HCT116 (cell line): ENCODE data around the gene LRRC7. TPM values are rescaled to one million over a fixed set of nuclear protein-coding genes. Genes with fewer than 3 reads are reported as not detected.

Source experiments
- ATAC-seq: fragments of 200-7000 bp; cut with Tn5 transposase; 2 replicates; pipeline ENCODE4 v1.9.1; 2020; ENCODE audit warnings: mild to moderate bottlenecking, moderate library complexity
- BruUV-seq: library from RNA; stranded (reverse); fragments of 400-500 nt; replicated peaks from 2 replicates; lab custom pipeline; 2021; lab: Mats Ljungman, UMichigan
- CTCF ChIA-PET: fragments of 300-600 bp; sonication (Branson Sonifier 250); formaldehyde crosslinking; loops from one replicate; lab custom pipeline; 2021; ENCODE audit warnings: antibody characterized with exemption; lab: Charles Lee
- POLR2A ChIA-PET: fragments of 300-600, 350-600 bp; sonication (Branson Sonifier 250); formaldehyde crosslinking; loops from one replicate; lab custom pipeline; 2021; ENCODE audit warnings: antibody characterized with exemption; lab: Charles Lee
- RAD21 ChIA-PET, 2 experiments: fragments of 300-600 bp; sonication (Branson Sonifier 250); formaldehyde crosslinking; loops; one replicate each; lab custom pipeline; 2023; ENCODE audit warnings: low total read pairs in 2 of 2; ENCODE audit not compliant: uncharacterized antibody in 2 of 2, unreplicated experiment in 2 of 2, low non-redundant PET in 1 of 2; lab: Charles Lee
- DNase-seq: peaks from one replicate; pipeline ENCODE4 v3.0.0-alpha.2; 2010; ENCODE audit warnings: low read depth, low spot score
- H2AFZ ChIP-seq: fragments of 200-600 bp; shearing (Covaris generic), sonication (generic); 2 replicates; pipeline ENCODE4 v1.6.1; 2017; ENCODE audit warnings: low read depth, mixed run types, mixed read lengths, antibody characterized with exemption, low read length; ENCODE audit not compliant: poor library complexity, severe bottlenecking
- H3K27ac ChIP-seq: 2 replicates; pipeline ENCODE4 v1.5.1; 2012; ENCODE audit warnings: low read depth, low read length
- H3K27me3 ChIP-seq: fragments of 200-600 bp; sonication (generic); 2 replicates; pipeline ENCODE4 v1.6.1; 2016; ENCODE audit warnings: mixed run types, low read length, mixed read lengths; ENCODE audit not compliant: insufficient read depth
- H3K36me3 ChIP-seq, 2 experiments: fragments of 200-500 bp in 1 of 2; fragments of 200-600 bp in 1 of 2; sonication (Bioruptor generic) in 1 of 2; sonication (generic) in 1 of 2; 2 replicates each; pipeline versions ENCODE4 v1.5.1 to v1.6.1; 2014 to 2016; ENCODE audit warnings: low read length in 2 of 2, inconsistent platforms in 1 of 2, mixed read lengths in 1 of 2, mixed run types in 1 of 2; ENCODE audit not compliant: insufficient read depth in 2 of 2, control insufficient read depth in 1 of 2
- H3K4me1 ChIP-seq, 2 experiments: fragments of 200-600 bp in 1 of 2; sonication (generic) in 1 of 2; 2 replicates each; pipeline versions ENCODE4 v1.5.1 to v1.6.1; 2012 to 2017; ENCODE audit warnings: low read length in 2 of 2, inconsistent platforms in 1 of 2, mild to moderate bottlenecking in 1 of 2, mixed read lengths in 1 of 2, mixed run types in 1 of 2, moderate library complexity in 1 of 2; ENCODE audit not compliant: insufficient read depth in 2 of 2, control insufficient read depth in 1 of 2
- H3K4me2 ChIP-seq: fragments of 200-600 bp; sonication (generic); 2 replicates; pipeline ENCODE4 v1.6.1; 2017; ENCODE audit warnings: mixed run types, low read length, mixed read lengths
- H3K4me3 ChIP-seq, 2 experiments: fragments of 200-600 bp in 1 of 2; sonication (generic) in 1 of 2; replicated peaks in 1 of 2; 2 replicates each; pipeline ENCODE4 v1.5.1; 2011 to 2016; ENCODE audit warnings: low read length in 2 of 2, control low read depth in 1 of 2, low read depth in 1 of 2, mild to moderate bottlenecking in 1 of 2, mixed read lengths in 1 of 2, mixed run types in 1 of 2
- H3K79me2 ChIP-seq: fragments of 200-600 bp; sonication (generic); 2 replicates; pipeline ENCODE4 v1.6.1; 2017; ENCODE audit warnings: mild to moderate bottlenecking, mixed run types, low read length, moderate library complexity, mixed read lengths; ENCODE audit not compliant: insufficient read depth
- H3K9ac ChIP-seq: fragments of 200-600 bp; sonication (generic); 2 replicates; pipeline ENCODE4 v1.6.1; 2016; ENCODE audit warnings: low read length, mixed read lengths
- H3K9me2 ChIP-seq: fragments of 200-600 bp; sonication (generic), shearing (Covaris generic); 2 replicates; pipeline ENCODE4 v1.6.1; 2017; ENCODE audit warnings: mixed run types, mild to moderate bottlenecking, moderate library complexity; ENCODE audit not compliant: insufficient read depth
- H3K9me3 ChIP-seq, 2 experiments: fragments of 200-500 bp in 1 of 2; fragments of 200-600 bp in 1 of 2; sonication (Bioruptor generic) in 1 of 2; sonication (generic) in 1 of 2; 2 replicates each; pipeline ENCODE4 v1.6.1; 2014 to 2017; ENCODE audit warnings: low read length in 2 of 2, mixed read lengths in 2 of 2, inconsistent platforms in 1 of 2, low read depth in 1 of 2, mild to moderate bottlenecking in 1 of 2, mixed run types in 1 of 2, moderate library complexity in 1 of 2; ENCODE audit not compliant: control insufficient read depth in 1 of 2, insufficient read depth in 1 of 2
- H4K20me1 ChIP-seq: fragments of 200-600 bp; sonication (generic), shearing (Covaris generic); 2 replicates; pipeline ENCODE4 v1.6.1; 2017; ENCODE audit warnings: mixed run types, mild to moderate bottlenecking, moderate library complexity; ENCODE audit not compliant: insufficient read depth
- ATF3 ChIP-seq: IDR thresholded peaks from 2 replicates; pipeline ENCODE4 v1.6.1; 2012
- EGR1 ChIP-seq: IDR thresholded peaks from 2 replicates; pipeline ENCODE4 v1.6.1; 2012; ENCODE audit warnings: low read depth
- ELF1 ChIP-seq: IDR thresholded peaks from 2 replicates; pipeline ENCODE4 v1.6.1; 2012; ENCODE audit warnings: low read depth, borderline replicate concordance
- JUND ChIP-seq: IDR thresholded peaks from 2 replicates; pipeline ENCODE4 v1.6.1; 2012
- POLR2A ChIP-seq: IDR thresholded peaks from 2 replicates; pipeline ENCODE4 v1.7.0; 2011; ENCODE audit warnings: borderline replicate concordance; ENCODE audit not compliant: insufficient read depth, insufficient read length; ENCODE audit errors: extremely low read depth
- RAD21 ChIP-seq: IDR thresholded peaks from 2 replicates; pipeline ENCODE4 v1.6.1; 2012; ENCODE audit warnings: low read depth, mild to moderate bottlenecking
- SIN3A ChIP-seq: IDR thresholded peaks from 2 replicates; pipeline ENCODE4 v1.6.1; 2012; ENCODE audit warnings: low read depth
- SP1 ChIP-seq: IDR thresholded peaks from 2 replicates; pipeline ENCODE4 v1.6.1; 2012; ENCODE audit warnings: low read depth
- SRF ChIP-seq: IDR thresholded peaks from 2 replicates; pipeline ENCODE4 v1.6.1; 2012; ENCODE audit warnings: low read depth
- YY1 ChIP-seq: IDR thresholded peaks from 2 replicates; pipeline ENCODE4 v1.6.1; 2011; ENCODE audit warnings: low read length, low read depth, moderate library complexity, mild to moderate bottlenecking; ENCODE audit not compliant: insufficient replicate concordance; ENCODE audit errors: extremely low read depth
- ZFX ChIP-seq: fragments of 450-650 bp; IDR thresholded peaks from 2 replicates; pipeline ENCODE4 v1.6.1; 2017
- intact Hi-C: fragments of 100-400 bp; cut with micrococcal nuclease; formaldehyde crosslinking; loops from 2 replicates; pipeline ENCODE4 v1.10.0; 2022
- total RNA-seq: library from RNA; stranded (reverse); gene quantifications from one replicate; pipeline ENCODE4 v1.2.1, GENCODE V29; 2021; ENCODE audit not compliant: unreplicated experiment
- TF ChIP-seq, protein P1 (sequence below): IDR thresholded peaks from 2 replicates; pipeline ENCODE4 v1.6.1; 2011; ENCODE audit warnings: mild to moderate bottlenecking, low read length, moderate library complexity; ENCODE audit not compliant: insufficient replicate concordance; ENCODE audit errors: extremely low read depth
- TF ChIP-seq, protein P2 (sequence below), 3 experiments: fragments of 200-600 bp in 1 of 3; sonication (generic) in 1 of 3; IDR thresholded peaks in 2 of 3; conservative IDR thresholded peaks in 1 of 3; 2 replicates each; pipeline ENCODE4 v1.5.1; 2012 to 2017; ENCODE audit warnings: low read depth in 2 of 3, low read length in 2 of 3, antibody characterized with exemption in 1 of 3, borderline replicate concordance in 1 of 3, control low read depth in 1 of 3, mild to moderate bottlenecking in 1 of 3, mixed read lengths in 1 of 3, mixed run types in 1 of 3, moderate library complexity in 1 of 3; ENCODE audit not compliant: insufficient read depth in 1 of 3

LRRC7 gene
- total RNA-seq, 1 experiment from 2014 or later, result not detected

DNA sequence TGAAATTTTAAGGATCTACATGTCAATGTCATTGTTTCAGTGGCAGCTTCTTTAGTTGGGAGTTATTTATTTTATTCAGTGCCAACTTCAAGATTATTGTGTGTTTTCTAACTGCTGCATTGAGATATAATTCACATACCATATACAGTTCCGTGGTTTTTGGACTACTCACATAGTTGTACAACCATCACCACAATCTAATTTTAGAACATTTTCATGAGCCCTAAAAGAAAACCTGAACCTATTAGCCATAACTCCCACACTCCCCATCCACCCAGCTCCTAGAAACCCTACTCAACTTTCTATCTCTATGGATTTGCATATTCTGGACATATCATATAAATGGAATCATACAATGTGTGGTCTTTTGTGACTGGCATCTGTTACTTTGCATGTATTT, 417.7 kb downstream of the LRRC7 start:
- H2AFZ ChIP-seq, result no peak overlapping the region
- no peak overlapping the region for H3K4me2 ChIP-seq
- H3K36me3 ChIP-seq, result no peaks in the 10 kb centered on the region
- H3K9me3 ChIP-seq, result no peaks in the 10 kb centered on the region
- TF ChIP-seq YY1, result no peak
- TF ChIP-seq JUND, result no peak
- TF ChIP-seq POLR2A, result no peak
- no peak for TF ChIP-seq SP1
- TF ChIP-seq ELF1, result no peak
- no peak for TF ChIP-seq SIN3A
- TF ChIP-seq, protein P1, sequence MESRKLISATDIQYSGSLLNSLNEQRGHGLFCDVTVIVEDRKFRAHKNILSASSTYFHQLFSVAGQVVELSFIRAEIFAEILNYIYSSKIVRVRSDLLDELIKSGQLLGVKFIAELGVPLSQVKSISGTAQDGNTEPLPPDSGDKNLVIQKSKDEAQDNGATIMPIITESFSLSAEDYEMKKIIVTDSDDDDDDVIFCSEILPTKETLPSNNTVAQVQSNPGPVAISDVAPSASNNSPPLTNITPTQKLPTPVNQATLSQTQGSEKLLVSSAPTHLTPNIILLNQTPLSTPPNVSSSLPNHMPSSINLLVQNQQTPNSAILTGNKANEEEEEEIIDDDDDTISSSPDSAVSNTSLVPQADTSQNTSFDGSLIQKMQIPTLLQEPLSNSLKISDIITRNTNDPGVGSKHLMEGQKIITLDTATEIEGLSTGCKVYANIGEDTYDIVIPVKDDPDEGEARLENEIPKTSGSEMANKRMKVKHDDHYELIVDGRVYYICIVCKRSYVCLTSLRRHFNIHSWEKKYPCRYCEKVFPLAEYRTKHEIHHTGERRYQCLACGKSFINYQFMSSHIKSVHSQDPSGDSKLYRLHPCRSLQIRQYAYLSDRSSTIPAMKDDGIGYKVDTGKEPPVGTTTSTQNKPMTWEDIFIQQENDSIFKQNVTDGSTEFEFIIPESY, result no peak
- no peak for TF ChIP-seq EGR1
- TF ChIP-seq ZFX, result no peak
- TF ChIP-seq, protein P2, sequence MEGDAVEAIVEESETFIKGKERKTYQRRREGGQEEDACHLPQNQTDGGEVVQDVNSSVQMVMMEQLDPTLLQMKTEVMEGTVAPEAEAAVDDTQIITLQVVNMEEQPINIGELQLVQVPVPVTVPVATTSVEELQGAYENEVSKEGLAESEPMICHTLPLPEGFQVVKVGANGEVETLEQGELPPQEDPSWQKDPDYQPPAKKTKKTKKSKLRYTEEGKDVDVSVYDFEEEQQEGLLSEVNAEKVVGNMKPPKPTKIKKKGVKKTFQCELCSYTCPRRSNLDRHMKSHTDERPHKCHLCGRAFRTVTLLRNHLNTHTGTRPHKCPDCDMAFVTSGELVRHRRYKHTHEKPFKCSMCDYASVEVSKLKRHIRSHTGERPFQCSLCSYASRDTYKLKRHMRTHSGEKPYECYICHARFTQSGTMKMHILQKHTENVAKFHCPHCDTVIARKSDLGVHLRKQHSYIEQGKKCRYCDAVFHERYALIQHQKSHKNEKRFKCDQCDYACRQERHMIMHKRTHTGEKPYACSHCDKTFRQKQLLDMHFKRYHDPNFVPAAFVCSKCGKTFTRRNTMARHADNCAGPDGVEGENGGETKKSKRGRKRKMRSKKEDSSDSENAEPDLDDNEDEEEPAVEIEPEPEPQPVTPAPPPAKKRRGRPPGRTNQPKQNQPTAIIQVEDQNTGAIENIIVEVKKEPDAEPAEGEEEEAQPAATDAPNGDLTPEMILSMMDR (IDR thresholded peaks at IDR 0.05 in 2 of 3, conservative IDR thresholded peaks at IDR 0.05 in 1 of 3; ENCODE audit: borderline replicate concordance in 1 of 3, insufficient read depth in 1 of 3, low read depth in 2 of 3, low read length in 2 of 3), result no peak
- TF ChIP-seq RAD21, result no peak
- no peak for TF ChIP-seq ATF3
- TF ChIP-seq SRF, result no peak
- RAD21 ChIA-PET, result no interaction called here
- intact Hi-C loops, result no loop called here
- POLR2A ChIA-PET, result no interaction called here
- ATAC-seq (no peak), DNase-seq (no peak)
- H3K4me1 ChIP-seq, result 0 out of 4 replicates have a peak, but pooled peaks cover 0 to 4% of the 10 kb centered on the region in 2 experiments
- H3K79me2 ChIP-seq, result no peaks in the 10 kb centered on the region
- no TSS peak for BruUV-seq
- CTCF ChIA-PET, result no interaction called here
- H3K9me2 ChIP-seq, result no peaks in the 10 kb centered on the region
- peaks cover 25% of the 10 kb centered on the region for H3K27me3 ChIP-seq
- no peak overlapping the region for H3K27ac ChIP-seq
- H3K4me3 ChIP-seq, result no peak overlapping the region
- no peaks in the 10 kb centered on the region for H4K20me1 ChIP-seq
- no peak overlapping the region for H3K9ac ChIP-seq
